ENCODE results near the gene PGBD5. TPM values are rescaled to one million over a fixed set of nuclear protein-coding genes. Genes with fewer than 3 reads are reported as not detected.
A peak's percentile ranks its signal among the peaks of the same experiment; 100 is the strongest.

Gene PGBD5
- total and polyA plus RNA-seq, 2 of the 13 experiments (the other 11 are each of a cell fraction or from before 2014, with no cell fraction given): 0.04 to 0.13 TPM

GRCh38 chr1:230426246-230427093 is at the start of gene PGBD5 (continued):
- peak; percentile 85 for TF ChIP-seq TFE3 (CRISPR knock-in tag; IDR thresholded peaks at IDR 0.05)
- TF ChIP-seq ATF7-NPFF (CRISPR knock-in tag; IDR thresholded peaks at IDR 0.05; ENCODE audit: low read depth): peak; percentile 88
- TF ChIP-seq ZBTB26 (CRISPR knock-in tag; IDR thresholded peaks at IDR 0.05; ENCODE audit: borderline replicate concordance): peak; percentile 92
- TF ChIP-seq ZNF749 (CRISPR knock-in tag; IDR thresholded peaks at IDR 0.05; ENCODE audit: borderline replicate concordance): peak; percentile 95
- TF ChIP-seq ZBTB38 (CRISPR knock-in tag; IDR thresholded peaks at IDR 0.05): peak; percentile 65; the same call in 1 of the 2 replicates
- peak; percentile 93 for TF ChIP-seq ZNF607 (CRISPR knock-in tag; IDR thresholded peaks at IDR 0.05; ENCODE audit: borderline replicate concordance)
- TF ChIP-seq ZNF326 (CRISPR knock-in tag; IDR thresholded peaks at IDR 0.05; ENCODE audit: borderline replicate concordance): no peak
- TF ChIP-seq HOXA3 (CRISPR knock-in tag; IDR thresholded peaks at IDR 0.05): peak; percentile 81
- peak; percentile 94 for TF ChIP-seq TGIF2 (CRISPR knock-in tag; IDR thresholded peaks at IDR 0.05)
- peak; percentile 74; the same call in 1 of the 2 replicates for TF ChIP-seq ZGPAT (CRISPR knock-in tag; IDR thresholded peaks at IDR 0.05)
- peak; percentile 65 for TF ChIP-seq ZFY (CRISPR knock-in tag; IDR thresholded peaks at IDR 0.05)
- peak; percentile 93 for TF ChIP-seq ZNF772 (CRISPR knock-in tag; IDR thresholded peaks at IDR 0.05)
- peak; percentile 70; the same call in 1 of the 2 replicates for TF ChIP-seq ZNF788 (CRISPR knock-in tag; IDR thresholded peaks at IDR 0.05; ENCODE audit: borderline replicate concordance)
- TF ChIP-seq CC2D1A (CRISPR knock-in tag; IDR thresholded peaks at IDR 0.05): no peak
- TF ChIP-seq ZNF180 (CRISPR knock-in tag; IDR thresholded peaks at IDR 0.05; ENCODE audit: borderline replicate concordance, low read depth): peak; percentile 81; the same call in 1 of the 2 replicates
- peak; percentile 63; the same call in 1 of the 2 replicates for TF ChIP-seq ZNF776 (CRISPR knock-in tag; IDR thresholded peaks at IDR 0.05)
- peak; percentile 61; the same call in 1 of the 2 replicates for TF ChIP-seq IRF2 (CRISPR knock-in tag; IDR thresholded peaks at IDR 0.05)
- no peak for TF ChIP-seq SP1 (IDR thresholded peaks at IDR 0.05)
- TF ChIP-seq SP1 (CRISPR knock-in tag; IDR thresholded peaks at IDR 0.05): peak; percentile 60
- no peak for TF ChIP-seq ZBTB3 (CRISPR knock-in tag; IDR thresholded peaks at IDR 0.05; ENCODE audit: borderline replicate concordance, low read depth)
- TF ChIP-seq ZKSCAN8 (CRISPR knock-in tag; IDR thresholded peaks at IDR 0.05; ENCODE audit: borderline replicate concordance): 0 out of 2 replicates have a peak, but pooled peaks have one; percentile 23
- TF ChIP-seq ELF1 (CRISPR knock-in tag; IDR thresholded peaks at IDR 0.05): peak; percentile 67
- TF ChIP-seq MYNN (CRISPR knock-in tag; IDR thresholded peaks at IDR 0.05; ENCODE audit: low read depth): no peak
- TF ChIP-seq ZNF12 (CRISPR knock-in tag; IDR thresholded peaks at IDR 0.05): peak; percentile 65; the same call in 1 of the 2 replicates
- no peak for TF ChIP-seq ZNF383 (CRISPR knock-in tag; IDR thresholded peaks at IDR 0.05; ENCODE audit: borderline replicate concordance)
- TF ChIP-seq ZNF879 (CRISPR knock-in tag; IDR thresholded peaks at IDR 0.05): peak; percentile 72; the same call in 1 of the 2 replicates
- TF ChIP-seq ZFP36L2 (CRISPR knock-in tag; IDR thresholded peaks at IDR 0.05): 0 out of 2 replicates have a peak, but pooled peaks have one; percentile 70
- peak; percentile 97 for TF ChIP-seq SATB2 (CRISPR knock-in tag; IDR thresholded peaks at IDR 0.05)
